Skin of body (tissue), 2 donors: ENCODE measurements around the gene SMG6. TPM values are rescaled to one million over a fixed set of nuclear protein-coding genes. Genes with fewer than 3 reads are reported as not detected.

ENCODE experiments used
- DNase-seq: peaks from one replicate; lab custom pipeline; 2025; lab: John Stamatoyannopoulos, UW
- total RNA-seq: library from RNA; depleted of rRNA; stranded (reverse); fragments of >200 nt; gene quantifications from one replicate; pipeline ENCODE4 v1.2.3, GENCODE V29; 2014

SMG6 gene
- total RNA-seq, 1 donor from 2014 or later = 21.1 TPM

DNA sequence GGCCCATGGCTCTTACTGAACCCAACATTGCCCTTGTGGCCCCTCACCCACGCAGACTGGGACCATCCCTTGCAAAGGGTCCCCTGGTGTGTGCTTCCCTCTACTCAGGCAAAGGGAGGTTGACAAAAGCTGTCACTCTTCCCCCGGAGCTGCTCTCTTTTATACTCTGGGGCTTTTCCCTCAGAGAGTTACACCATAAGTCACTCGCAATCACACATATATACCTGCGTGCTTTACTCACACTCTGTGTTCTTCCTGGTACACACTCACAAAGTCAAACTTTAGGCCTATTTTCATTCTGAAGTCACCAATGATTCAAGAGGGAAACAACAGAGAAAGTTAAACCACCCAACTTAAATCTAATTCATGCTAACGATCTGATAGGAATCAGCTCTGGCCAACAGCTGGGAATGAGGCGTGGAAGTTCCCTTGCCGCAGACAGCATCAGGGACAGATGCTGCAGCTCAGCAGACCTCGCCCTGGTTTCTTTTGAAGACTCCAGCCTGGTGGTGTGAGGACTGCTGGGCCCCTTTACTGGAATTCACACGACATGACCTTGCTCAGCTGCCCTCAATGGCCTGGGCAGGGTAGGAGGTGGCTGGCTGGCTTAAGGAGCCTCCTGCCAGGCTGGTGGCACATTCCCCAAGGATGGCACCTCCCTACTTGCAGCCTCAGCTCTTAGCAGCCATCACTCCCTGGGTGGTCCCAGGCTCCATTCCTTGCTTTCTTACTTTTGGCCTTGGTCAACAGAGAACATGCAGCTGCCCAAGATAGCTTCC is 221.4 kb downstream of the SMG6 start:
- peak; percentile 57 for DNase-seq

GRCh38 chr17:2081564-2081963 is 222.0 kb downstream of the SMG6 start:
- DNase-seq = no peak

DNA sequence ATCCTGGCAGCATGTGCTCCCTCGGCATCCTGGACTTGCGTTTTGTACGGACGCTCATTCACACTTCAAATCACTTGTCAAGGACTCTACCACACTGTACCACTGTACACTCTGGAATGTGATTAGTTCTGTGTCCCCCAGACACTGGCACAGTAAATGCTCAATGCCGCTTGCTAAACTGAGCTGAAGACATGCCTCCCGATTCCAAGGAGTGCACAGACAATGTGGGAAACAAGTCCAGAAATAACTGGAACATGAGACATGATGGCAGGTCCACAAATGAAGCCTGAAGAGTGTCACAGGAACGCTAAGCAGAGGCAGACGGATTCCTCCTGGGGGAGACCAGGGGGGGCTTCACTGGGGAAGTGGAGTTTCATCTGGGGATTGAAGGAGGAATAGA is 226.5 kb downstream of the SMG6 start:
- DNase-seq = no peak

DNA sequence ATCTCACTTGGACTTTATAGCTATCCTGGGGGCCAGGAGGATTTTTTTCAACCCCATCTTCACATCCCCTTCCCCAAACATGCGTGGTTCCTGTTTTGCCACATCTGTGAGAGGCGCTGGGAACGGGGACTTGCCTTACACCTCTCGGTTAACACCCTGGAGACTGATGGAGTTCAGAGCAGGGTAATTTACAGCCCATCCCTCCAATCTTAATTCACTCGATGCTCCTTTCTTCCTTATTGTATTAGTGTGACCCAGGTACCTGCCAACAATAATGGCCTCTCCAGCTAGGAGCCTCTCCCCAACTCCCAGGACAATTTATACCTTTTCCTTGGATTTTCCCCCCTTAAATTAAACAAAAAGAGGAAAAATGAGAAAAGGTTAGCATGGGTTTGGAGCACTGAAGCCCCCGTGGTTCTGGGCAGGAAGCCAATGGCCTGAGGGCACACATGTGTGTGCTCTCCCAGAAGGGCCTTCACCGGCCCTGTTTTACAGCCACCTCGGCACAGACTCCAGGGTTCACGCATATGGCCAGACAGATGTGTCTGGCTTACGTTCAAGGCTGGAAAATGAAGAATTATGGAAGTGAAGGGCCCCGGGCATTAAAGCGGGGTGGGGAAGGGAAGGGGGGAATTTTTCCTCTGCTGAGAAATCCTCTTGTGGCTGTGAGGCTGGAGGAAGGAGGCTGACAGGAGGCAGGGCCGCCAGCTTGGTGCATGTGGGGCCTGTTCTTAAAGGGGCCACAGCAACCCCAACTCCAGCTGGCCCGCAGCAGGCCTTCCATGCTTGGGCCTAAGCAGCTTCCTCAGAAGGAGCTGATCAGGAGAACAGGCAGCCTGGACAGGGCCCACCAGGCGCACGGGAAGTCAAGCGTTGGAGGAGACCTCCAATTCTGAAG is 227.2 kb downstream of the SMG6 start:
- peak; percentile 73 for DNase-seq

DNA sequence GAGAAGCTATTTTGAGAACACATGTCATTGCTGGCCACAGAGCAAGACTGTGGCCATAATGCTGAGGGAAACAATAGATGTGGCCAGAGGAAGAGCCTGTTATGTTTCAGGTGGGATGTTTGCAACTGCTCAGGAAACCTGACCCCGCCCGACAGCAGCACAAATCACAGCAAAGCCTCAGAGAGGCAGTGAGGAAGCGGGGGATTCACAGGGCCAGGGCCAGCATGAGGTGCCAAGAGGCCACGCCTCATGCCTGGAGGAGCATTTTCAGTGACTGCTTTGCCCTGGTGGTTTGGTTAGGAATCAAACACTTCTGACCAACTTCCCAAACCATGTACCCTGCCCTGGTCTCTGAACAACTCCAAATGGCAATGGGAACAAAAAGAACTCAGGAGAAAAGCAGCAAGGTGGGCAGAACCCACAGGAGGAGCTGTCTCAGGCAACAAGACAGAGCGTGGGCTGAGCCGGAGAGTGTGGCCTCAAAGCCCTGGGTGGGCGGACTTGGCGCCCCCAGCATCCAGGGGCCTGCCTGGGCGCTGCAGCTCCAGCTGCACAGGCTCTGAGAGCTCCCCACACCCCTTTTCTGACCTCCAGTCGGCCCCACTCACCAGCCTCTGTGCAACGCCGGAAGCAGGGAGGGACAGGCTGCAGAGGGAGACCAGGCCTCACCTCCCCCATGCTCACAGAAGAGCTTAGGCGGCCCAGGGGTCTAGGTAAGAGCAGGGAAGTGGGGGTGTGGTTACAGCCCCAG is 228.1 kb downstream of the SMG6 start:
- DNase-seq = peak; percentile 73

DNA sequence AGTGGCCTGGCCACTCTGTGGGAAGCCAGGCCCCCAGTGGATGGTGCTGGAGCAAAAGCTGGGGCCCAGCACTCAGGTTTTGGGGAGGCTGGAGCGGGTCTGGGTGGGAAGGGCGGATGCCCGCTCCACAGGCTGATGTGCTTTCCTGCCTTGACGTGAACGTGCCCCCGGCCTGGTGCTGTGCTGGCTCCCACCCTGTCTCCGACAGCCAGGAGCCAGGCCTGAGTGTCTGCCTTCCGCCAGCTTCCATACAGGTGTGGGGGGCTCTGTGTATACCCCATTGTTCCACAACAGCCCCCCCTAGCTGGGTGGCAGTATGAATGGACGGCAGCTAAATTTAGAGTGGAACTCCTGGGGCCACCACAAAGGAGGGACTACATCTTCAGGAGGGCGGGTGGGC is 228.7 kb downstream of the SMG6 start:
- DNase-seq = no peak

DNA sequence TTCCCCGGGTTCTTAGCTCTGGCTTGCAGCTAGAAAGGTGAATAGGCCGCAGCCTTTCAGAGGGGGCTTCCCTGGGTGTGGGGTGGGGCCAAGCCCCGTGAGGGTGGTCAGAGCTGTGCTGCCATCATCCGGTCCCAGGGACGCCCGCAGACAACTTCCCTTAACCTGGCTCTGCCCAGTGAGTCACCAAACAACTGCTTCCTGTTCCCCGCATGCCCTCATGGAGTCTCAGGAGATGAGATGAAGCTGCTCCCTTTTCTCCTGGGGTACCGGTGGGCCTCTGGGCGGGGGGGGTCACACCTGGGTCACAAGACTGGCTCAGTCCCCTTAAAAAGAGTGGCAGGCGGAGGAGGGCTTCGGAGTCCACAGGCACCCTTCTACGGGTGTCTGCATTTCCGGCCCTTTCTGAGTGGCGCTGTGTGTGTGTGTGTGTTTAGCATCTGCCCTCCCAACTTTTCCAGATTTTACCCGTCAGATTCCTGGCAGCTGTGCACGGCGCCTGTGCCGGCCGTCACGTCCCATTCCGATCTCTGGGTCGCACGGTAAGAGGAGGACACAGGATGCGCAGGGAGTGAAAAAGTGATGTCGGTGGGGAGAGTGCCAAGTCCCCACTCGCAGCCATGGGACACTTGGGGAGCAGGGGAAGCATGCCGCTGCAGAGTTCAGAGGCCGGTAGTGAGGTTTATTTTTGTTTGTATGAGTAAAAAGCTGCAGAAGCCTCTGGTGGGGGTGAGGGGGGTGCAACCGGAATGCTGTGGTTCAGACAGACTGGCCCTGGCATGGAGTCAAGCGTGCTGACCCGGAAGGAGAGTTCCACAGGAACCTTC is 231.9 kb downstream of the SMG6 start:
- DNase-seq = peak; percentile 34

DNA sequence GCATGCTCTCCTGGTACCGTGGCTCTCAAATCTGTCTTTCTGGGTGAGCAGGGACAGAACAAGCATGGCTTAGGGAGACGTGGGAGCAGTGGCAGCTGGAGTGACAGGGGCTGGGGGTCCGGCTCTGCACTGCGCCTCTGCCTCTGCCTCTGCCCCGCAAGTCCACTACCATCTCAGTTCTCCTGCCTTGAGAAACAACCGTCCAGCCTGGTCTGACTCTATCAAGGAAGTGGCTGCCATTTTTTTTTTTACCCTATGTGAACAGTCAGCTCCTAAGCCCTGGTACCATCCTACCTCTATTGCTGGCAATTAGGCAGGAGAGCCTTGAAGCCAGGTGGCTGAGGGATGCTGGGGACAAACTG is 232.6 kb downstream of the SMG6 start:
- DNase-seq = no peak

- DNase-seq = no peak
Observed at GRCh38 chr17:2070241-2071023, 233.2 kb downstream of the SMG6 start.

DNA sequence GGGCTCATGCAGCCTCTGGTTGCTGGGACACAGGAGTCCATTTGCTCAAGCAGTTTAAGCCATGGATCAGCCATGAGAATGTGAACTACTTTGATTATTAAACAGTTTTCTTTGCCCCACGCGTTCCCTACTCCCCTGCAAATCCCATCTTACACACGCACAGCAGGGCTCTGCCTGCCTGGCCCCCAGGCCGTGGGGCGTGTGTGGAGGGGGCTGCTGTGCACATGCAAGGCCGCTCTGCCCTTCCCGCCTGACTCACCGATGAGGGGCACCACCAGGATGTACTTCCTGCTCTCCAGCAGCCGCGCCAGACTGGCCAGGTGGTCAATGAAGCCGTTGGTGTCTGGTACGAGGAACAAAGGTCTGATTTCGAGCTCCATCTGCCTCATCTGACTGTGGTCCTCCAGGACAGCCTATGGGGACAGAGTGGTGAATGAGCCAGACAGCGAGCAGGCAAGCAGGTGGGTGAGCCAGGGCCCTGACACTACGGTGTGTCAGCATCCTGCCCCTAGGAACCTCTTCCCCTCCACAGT is 235.0 kb downstream of the SMG6 start:
- DNase-seq = no peak

DNA sequence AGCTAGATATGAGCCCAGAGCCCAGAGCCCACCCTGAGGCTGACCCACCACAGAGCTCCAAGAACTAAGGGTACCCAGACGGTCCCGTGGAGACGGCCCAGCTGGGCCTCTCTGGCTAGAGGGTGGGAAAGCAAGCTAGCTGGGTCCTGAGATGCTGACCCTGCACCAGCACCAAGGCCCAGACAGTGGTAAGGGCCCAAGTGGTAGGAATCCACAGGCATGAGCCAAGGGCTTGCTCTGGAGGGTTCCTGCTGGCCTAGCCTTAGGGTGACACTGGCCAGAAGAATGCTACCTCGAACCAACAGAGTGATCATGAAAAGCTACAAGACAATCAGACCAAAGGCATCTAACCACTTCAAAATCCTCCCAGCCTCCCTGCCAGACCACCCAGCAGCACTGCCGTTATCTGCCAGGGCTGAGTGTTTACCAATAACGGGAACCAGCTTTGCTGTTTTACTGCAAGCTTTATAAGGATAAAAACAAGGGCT is 235.5 kb downstream of the SMG6 start:
- peak; percentile 69 for DNase-seq

- peak; percentile 44 for DNase-seq
Observed at GRCh38 chr17:2067608-2068024, 236.0 kb downstream of the SMG6 start.

DNA sequence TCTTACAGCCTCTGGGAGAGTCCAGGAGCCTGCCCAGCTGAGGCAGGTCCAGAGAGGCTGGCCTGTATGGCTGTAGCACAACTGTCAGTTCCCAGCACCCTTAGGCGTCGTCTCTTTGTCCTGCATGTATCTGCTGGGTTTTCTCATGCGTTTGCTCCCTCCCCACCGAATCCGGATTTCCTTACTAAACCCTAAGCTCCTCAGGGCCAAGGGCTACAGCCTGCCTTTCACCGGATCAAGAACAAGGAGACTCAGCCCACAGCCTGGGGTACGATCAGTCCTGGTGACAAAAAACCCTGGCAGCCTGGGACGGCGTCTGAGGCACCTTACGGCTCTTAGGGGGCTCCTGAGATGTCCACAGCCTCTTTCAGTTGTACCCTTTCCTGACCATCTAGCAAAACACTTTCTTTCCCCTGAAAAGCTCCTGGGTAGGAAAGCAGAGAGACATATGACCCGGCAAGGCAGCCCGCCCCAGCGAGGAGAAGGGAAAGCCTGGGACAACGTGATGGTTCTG is 236.5 kb downstream of the SMG6 start:
- DNase-seq = no peak

DNA sequence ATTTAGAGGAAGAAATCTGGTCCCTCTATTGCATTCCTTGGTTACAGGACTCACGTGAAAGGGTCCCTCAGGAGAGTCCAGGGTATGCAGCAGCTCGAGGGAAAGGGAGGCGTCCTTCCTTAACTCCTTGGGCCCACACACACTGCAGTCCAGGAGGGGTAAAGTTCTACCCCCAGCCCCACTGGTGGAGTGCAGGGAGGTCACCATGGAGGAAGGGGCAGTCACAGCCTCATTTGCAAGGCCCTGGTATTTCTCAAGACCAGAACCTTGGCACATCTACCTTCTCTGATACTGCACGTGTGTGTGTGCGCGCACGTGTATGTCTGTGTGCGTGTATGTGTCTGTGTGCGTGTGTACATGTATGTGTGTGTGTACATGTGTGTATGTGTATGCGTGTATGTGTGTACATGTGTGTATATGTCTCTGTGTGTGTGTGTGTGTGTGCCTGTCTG is 237.6 kb downstream of the SMG6 start:
- no peak for DNase-seq

DNA sequence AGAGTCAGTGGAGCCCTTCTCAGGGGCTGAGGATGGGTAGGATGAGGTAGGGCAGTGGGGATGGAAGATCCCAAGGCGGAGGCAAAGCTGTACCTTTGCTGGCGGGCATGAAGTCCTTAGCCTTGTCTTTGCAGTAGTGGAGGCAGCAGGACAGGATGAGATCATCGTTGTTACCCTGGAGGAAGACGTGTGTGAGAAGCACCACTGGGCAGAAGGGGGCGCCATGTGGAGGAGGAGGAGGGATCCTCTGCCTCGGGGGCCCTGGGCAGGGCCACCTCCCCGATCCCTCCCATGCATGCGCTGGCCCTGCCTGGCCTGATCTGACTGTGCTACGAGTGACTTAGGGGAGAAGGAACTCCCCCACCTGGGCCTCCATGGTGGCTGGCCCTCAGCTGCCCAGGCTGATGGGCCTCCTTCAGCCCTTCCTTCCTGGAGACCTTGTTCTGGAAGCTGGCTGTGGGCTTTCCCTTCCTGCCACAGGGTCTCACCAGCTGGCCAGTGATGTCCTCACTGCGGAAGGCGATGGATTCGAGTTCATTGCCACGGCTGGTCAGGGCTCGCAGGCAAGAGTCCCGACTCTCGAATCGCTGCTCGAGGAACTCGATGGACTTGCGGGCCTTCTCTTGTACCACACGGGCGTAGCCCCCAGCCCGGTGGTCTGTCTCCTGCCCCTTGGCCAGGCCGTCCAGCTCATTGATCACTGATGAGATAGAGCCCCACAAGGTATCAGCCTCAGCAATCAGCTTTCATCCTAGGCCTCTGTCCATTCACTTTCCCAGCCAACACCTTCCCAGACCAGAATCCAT is 238.4 kb downstream of the SMG6 start:
- DNase-seq = peak; percentile 35

GRCh38 chr17:2064520-2064971 is 239.0 kb downstream of the SMG6 start:
- DNase-seq = no peak

GRCh38 chr17:2064147-2064489 is 239.5 kb downstream of the SMG6 start:
- no peak for DNase-seq
